GM21723 (cell line): ENCODE data around the gene TXNIP.

Experiments used
- ATAC-seq: cut with Tn5 transposase; IDR thresholded peaks from one replicate; pipeline ENCODE4 v1.9.1; 2021; ENCODE audit warnings: mild to moderate bottlenecking, moderate library complexity; ENCODE audit not compliant: unreplicated experiment

TXNIP gene

GRCh38 chr1:145946477-145946986 lies 49.8 kb downstream of the TXNIP start:
- ATAC-seq = no peak

DNA sequence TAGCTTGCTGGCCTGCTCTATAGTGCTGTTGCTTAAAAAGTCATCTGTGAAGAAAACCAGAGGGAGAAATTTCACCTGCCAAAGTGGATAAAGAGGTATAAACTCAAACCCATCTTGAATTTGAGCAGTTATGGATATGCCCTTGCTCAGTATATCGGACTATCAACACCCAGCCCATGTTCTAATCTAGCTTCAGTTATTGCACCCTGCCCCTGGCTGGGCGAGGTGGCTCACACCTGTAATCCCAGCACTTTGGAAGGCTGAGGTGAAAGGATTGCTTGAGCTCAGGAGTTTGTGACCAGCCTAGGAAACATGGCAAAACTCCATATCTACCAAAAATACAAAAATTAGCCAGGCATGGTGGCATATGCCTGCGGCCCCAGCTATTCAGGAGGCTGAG lies 51.8 kb downstream of the TXNIP start:
- no peak for ATAC-seq

- ATAC-seq = no peak
These were observed 53.5 kb downstream of the TXNIP start for GRCh38 chr1:145942871-145943270.
